Measurements from ENCODE around the gene LRP8.

GRCh38 chr1:53281133-53281532, 46.7 kb downstream of the LRP8 start:
- TF ChIP-seq CTCF (IDR thresholded peaks at IDR 0.05): no peak
- no peak for TF ChIP-seq POLR2A (IDR thresholded peaks at IDR 0.05)
- no peak for TF ChIP-seq POLR2AphosphoS5 (IDR thresholded peaks at IDR 0.05; ENCODE audit: insufficient read depth in 1 of 2, low read depth in 1 of 2)
